Kidney tubule cell (primary cell): ENCODE results near the gene SLIT3.

Experiments
- DNase-seq: peaks from one replicate; pipeline ENCODE4 v3.0.0-alpha.2; 2018; ENCODE audit warnings: low spot score

SLIT3 gene

DNA sequence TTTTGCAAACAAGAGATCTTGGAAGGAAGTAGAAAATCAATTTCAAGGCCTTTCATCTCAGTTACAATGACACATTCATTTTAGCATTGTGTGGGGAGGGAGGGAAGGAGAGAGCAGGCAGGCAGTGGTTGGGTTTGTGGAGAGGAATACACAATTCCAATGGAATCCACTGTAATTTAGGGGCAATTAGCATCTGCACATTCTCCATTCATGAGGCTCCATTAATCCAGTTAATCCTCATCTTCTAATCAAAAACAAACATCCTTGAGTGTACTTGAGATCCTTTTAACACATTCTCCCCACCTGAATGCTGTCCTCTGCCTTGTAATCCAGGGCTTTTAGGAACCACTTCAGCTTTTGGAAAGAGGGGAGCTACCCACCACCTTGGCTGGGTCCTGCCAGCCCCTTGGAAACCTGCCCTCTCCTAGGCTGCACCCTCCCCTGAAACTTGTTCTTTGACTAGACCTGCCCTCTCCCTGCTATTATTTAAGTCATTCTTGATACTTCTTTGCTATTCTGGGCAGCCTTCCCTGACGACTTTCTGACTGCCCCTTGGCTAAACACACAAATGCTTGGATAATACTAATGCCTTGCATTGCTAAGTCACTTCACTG, 271.2 kb downstream of the SLIT3 start:
- DNase-seq: no peak

DNA sequence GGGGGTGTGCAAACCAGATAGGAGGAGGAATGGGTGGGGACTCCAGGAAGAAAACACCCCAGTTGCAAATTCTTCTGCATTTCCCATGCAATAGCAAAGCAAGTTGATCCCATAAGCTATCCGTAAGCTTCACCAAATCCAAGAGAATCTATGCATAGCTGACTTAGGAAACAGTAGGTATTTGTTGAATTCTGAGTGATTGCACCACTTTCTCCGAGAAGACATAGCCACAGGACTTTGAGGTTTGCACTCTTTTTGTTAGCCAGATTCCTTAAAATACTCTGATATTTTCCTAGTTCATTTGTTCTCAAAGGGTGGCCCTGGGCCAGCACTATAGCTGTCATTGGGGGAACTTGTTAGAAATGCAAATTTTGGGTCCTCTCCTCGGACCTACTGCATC, 271.9 kb downstream of the SLIT3 start:
- no peak for DNase-seq

DNA sequence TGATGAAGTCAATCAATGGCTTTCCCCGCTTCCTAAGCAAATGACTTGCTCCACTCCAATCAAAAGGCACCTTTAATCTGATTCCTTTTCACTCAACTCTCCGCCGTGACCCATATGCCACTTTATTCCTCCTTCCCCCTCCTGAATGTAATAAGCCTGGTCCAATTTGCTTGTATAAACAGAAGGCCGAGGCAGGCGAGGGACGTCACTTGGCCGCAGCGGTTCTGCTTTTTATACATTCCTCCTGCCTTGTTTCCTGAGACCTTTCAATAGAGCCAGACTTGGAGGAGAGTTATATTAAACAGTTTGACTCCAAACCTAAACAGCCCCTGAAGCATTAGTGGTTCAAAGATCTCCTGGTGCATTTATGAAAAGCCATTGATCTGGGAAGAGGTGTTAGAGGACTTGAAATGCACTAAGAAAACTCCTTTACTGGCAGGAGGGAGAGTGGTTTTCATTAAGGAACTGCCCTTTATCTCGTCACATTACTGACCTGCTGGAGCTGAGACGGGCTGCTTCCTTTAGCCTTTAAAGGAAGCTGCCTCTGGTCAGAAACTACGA, 273.4 kb downstream of the SLIT3 start:
- no peak for DNase-seq

DNA sequence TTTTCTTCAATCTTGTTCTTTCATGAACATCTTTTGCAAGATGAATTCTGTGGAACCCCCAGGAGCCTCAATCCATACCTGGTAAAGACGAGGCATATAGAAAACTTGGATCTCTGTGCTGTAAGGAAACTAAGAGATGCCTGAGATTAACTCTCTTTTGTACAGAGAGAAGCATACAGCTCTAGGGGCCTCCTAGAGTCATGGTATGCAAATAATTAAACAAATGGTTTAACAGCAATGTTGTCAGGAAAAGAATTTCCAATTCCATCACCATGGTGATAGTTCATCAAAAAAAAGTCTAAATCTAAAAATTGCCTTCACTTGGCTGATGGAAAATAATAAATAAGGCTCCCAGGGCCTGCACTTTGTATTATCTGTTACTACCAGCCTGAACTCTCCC, 275.4 kb downstream of the SLIT3 start:
- no peak for DNase-seq

DNA sequence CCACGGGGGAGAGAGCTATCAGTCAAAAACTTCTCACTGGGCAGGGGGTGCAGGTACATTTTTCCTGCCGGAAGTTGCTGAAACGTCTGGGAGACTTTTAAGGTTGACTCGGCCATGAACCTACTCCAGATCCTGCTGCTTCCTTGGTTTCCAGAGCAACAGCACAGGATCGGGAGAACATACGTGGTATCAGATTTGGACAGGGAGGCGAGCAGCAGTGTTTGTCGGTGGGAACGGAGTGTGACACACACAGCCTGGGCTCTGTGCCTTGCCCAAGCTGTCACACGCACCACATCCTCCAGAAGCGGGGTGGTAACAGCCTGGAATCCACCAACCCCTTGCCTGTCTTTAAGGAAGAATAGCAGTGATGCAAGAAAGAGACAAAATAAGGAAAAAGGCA, 276.5 kb downstream of the SLIT3 start:
- no peak for DNase-seq

DNA sequence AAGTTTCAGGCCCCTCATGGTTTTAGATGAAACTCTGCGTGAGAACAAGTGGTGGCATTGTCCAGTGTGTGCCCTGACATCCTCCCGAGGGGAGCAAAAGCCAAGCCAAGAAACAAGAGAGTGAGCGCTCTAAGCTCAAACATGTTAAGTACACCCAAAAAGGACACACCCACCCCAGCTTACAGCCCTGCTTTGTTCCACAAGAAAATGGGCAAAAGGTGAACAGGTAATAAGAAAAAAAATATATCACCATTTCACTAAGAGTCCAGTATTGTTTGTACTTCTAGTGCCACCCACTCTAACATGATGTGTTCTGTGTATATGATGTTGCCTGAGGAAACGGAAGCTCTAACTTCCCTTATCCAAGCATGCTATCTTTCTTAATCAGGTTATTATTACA, 278.2 kb downstream of the SLIT3 start:
- no peak for DNase-seq

DNA sequence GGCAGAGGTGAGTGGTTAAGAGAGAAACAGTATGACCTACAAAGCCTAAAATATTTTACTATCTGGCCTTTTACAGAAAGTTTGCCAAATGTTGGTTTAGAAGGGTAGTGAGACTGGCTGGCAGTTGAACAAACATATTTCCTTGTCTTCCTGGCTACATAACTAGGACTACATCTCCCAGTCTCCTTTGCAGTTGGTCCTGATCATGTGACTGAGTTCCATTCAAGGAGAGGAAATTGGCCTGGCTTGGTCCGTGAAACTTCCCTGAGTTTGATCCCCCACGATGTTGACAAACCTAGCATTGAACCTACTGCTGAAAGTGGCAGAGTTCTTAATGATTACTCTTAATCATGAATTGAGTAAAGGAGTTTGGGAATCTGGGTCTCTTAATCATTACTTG, 280.8 kb downstream of the SLIT3 start:
- DNase-seq: peak; percentile 50

DNA sequence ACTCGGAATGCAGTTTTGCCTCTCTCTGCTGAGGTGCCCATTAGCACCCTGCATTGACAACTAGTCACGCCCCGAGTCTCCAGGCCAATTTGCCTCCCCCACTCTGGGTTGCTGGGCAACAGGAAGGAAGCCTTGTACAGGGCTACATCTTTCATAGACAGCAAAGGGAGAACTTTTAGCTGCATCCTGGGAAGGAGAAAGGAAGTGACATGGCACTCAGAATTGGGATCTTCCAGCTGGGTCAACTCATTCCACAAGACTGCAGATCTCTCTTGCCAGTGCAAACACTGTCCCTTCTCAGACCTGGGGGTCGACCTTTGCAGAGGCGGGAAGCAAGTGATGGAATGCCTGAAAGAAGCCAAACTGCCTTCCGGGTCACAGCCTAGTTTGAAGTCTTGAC, 282.0 kb downstream of the SLIT3 start:
- no peak for DNase-seq

DNA sequence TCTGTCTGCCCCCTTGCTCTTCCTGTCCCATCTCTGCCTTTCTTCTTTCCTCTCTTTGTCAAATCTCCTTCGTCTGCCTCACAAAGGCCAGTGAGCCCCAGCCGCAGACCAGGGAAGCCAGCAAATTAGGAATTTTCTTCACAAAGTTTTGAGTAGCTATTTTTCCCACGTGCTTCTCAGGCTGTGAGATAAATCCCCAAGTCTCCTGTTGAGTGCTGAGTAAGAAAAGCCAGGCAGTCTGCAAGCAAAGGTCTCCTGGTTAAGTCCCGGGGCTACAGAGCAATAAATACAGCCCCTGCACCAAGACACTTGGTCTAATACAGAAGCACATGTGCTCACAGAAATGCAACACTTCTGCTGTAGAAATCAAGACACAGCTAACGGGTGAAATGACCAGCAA, 284.9 kb downstream of the SLIT3 start:
- DNase-seq: no peak

DNA sequence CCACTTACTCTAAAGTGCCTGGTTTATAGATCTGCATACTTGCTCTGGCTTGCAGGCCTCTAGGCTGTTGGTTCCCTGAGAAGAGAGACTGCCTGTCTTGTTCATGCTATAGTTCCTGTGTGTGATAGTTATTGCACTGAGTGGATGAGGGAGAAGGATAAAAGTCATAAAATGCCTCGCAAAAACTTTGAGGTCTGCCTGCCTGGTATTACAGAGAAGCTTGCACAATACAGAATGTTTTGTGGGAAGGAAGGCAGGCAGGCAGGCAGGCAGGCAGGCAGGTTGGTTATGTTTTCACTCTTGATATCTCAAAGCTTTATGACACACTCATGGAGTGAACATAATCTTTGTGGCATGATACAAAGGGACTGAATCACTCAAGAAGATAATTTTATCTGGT, 287.1 kb downstream of the SLIT3 start:
- DNase-seq: no peak

DNA sequence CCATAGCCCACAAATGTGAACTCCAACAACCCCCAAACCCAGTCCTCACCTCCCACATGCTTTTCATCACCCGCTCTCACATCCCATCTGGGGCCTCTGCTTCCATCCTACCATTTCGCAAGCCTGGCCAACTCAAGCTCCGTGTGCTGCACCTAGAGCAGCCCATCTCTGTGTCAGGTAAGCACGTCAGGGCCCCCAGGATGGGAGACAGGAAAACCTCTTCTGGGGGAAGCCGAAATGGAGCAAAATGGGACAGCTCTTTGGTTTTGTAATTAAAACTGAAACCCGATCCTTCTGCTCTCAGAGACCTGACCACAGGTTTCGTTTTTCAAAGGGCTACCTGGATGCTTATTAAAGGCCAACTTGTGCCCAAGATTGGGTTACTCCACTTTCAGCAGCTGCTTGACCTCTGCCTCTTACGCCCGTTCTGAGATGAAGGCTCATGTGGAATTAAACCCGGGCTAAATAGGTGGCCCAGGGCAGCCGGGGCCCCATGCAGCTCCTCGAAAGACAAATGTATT, 287.7 kb downstream of the SLIT3 start:
- DNase-seq: no peak

DNA sequence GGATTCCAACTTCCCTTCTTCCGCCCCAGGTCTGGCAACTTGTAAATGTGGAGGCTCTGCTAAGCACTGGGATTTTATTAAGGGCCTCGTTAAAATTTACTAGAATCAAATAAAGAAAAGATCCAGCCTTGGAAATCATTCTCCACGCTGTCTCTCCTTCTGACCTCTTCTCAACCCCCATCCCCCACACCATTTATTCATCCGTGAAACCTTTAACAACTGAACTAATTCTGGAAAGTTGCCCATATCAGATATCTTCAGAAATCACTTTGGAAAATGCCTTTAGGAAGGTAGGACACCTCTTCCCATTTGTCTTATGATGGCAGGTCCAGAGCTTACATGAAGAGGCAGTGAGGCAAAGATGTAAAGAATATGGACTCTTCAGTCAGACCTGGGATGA, 288.5 kb downstream of the SLIT3 start:
- DNase-seq: no peak

DNA sequence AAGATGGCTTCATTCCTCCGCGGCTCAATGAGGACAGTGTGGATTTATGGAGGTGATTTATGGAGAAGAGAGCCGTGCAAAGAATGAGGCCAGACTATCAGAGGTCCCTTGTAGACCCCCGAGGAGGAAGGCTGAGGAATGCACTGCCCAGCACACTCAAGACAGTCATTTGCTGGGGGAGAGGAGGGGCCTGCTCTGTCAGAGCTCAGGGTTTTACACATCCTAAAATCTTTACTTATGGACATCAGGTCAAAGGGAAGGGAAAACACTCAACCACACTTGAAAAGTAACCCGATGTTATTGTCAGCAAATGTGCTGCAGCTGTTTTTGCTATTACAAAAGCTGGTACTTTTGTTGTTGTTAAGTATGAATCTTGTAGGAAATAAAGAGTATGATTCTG, 289.5 kb downstream of the SLIT3 start:
- DNase-seq: no peak

DNA sequence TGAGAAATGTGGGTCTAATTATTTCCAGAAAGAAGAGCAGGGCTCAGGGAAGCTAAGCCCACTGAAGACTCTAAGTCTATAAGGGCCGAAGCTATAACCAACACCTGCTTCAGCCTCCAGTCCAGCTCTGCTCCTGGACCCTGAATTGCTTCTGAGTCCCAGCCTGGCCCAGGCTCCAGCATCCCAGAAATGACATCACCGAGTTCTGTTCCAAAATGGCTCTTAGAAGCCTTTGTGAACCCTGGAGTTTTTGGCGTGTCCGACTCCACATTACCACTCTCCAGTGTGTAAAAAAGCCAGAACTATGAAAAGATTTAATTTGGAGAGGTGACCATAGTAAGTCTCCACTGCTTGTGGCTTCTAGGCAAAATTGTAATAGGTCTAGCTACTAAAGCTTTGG, 289.9 kb downstream of the SLIT3 start:
- DNase-seq: no peak

DNA sequence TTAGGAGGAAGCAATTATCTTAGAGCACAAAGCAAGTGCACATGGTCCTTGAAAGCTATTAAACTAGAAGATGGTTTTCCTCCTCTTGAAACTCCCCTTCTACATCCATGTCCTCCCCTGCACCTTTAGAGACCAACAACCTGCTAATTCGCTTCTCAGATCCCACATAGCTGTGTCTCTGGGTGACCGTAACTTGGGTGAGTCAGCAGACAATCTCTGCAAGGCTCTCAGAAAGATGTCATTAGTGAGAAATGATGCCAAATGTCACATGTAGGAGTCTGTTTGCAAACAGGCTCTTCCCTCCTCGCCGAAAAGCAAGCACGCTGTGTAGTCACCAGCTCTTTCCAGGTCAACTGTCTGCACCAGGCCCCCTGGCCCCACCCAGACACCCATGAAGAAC, 291.8 kb downstream of the SLIT3 start:
- peak; percentile 49 for DNase-seq

DNA sequence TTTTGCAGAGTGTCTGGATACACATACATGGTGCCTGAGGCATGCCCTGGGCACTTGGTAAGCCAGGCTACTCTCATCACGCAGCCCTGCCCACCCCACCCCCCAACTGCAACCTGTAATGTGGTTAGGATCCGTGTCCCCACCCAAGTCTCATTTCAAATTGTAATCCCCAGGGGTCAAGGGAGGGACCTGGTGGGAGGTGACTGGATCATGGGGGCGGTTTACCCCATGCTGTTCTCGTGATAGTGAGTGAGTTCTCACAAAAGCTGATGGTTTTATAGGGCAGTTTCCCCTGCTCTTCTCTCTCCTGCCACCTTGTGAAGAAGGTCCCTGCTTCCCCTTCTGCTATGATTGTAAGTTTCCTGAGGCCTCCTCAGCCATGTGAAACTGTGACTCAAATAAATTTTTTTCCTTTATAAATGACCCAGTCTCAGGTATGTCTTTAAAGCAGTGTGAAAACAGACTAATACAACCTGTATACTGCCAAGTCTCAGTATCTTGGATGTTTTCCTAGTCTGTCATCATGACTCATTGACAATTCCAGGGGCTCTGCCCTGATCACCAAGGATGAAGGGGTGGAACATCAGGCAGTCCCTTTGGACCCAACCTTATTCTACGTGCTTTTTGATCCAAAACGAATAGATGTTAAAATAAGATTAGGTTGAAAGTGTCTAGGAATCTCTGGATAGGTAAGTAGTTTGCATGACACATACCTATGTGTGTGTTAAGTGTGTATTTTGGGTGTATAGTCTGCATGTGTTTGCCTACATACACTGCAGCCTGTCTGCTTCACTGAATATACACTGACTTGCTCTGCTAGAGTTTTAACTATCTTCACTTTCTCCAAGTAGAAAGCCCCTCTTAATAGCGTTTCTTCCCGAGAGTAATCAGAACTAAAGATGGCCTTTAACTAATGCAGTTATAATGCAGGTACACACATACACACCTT, 293.8 kb downstream of the SLIT3 start:
- peak; percentile 90 for DNase-seq

DNA sequence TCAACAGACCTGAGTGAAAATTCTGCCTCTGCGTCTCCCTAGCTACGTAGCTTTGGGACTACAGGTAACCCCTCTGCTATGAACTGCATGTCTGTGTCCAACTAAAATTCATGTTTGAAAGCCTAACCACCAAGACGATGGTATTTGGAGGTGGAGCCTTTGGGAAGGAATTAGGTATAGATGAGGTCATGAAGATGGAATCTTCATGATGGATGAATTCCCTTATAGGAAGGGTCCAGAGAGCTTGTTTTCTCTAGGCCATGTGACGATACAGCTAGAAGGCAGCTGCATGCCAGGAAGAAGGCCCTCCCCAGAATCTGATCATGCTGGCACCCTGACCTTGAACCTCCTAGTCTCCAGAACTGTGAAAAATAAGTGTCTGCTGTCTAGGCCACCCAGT, 296.4 kb downstream of the SLIT3 start:
- peak; percentile 39 for DNase-seq

DNA sequence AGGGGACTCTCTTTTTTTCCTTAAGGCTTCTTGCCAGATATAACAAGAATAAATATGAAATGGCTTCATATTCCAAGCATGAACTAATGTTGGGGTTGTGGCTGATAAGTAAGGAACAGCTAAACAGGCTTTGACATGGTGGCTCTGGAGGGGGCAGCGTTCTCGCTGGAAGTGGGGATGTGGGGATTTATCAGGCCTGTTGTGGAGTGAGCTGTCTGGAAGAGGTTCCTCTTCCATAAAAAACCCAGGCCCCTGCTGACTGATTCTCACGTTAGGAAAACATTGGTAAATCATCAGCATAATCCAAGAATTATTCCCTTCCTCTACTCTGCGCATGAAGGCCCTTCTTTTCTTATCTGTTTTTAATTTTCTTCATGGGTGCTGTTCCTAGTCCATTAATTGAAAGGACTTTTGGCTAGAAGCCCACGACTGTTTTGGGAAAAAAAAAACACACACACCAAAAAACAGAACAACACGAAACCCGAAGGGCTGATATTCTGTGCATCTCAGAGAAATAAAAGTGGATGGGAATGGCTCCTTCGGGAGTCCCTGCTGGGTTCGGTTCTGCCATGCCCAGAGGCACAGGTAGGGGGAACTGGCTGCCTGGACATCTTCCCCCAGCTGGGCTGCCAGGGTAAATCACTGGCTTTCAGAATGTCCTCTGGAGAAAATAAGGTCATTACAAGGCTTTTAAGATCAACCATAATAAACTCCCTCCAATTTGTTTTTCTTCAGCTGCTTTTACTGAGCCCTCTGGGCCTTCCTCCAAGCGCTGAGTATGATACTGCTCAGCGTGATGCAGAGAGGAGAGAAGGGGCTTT, 297.0 kb downstream of the SLIT3 start:
- no peak for DNase-seq

DNA sequence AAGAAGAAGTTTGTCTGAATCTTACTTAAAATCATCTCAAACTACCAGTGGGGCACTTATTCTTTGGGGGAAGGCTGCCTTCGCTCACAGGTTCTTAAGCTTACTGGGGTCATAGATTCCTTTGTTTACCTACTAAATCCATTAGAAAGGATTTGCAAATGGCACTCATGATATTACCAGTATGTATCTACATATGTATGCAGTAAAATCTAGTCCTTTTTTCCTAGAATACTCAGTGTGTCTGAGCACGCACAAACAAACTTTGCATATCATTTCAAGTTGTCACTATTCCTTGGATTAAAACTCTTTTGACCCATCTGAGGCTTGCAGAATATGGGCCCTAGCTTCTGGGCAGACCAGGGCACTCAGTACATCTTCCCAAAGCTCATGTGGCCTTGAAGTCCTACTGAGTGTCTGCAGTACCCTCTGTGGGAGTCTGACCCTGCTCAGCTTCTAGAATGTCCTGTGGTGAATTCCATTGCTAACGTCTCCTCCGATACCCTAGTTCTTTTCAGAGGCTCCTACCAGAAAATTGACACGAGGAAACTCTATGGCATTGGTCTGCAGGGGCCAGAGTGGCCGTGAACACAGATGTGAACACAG, 297.9 kb downstream of the SLIT3 start:
- DNase-seq: no peak

DNA sequence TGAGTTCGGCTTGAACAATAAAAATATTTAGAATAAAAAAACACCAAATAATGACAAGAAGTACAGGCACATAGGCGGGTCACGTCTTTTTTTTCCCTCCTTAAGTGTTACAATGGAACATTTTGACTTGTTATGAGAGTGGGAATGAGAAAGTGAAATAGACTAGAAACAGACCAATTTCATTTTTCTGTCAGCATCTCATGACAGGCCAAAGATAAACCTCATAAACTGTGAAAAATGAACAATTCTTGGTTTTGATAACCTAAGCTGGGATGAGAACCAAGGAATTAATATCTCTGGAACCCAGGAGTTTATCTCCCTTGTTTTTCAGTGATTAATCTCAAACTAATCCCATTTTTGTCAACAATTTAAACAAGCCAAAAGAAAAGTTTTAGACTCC, 299.5 kb downstream of the SLIT3 start:
- no peak for DNase-seq

DNA sequence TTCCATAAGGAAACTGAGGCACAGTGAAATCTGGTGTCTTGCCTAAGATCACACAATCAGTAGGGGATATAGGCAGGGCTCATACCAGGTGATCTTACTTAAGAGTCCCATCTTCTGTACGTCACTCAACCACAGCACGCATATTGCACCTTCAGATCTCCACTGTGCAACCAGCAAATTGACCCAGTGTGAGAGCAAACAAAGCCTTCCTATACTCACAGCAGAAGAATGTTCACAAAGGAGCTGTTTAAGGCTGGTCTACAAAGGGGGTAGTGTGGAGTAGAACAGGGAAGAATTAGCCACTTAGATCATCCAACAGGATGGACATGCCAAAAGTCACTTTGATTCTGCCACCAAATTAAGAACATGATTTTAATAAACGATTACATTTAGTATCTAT, 305.9 kb downstream of the SLIT3 start:
- DNase-seq: no peak

DNA sequence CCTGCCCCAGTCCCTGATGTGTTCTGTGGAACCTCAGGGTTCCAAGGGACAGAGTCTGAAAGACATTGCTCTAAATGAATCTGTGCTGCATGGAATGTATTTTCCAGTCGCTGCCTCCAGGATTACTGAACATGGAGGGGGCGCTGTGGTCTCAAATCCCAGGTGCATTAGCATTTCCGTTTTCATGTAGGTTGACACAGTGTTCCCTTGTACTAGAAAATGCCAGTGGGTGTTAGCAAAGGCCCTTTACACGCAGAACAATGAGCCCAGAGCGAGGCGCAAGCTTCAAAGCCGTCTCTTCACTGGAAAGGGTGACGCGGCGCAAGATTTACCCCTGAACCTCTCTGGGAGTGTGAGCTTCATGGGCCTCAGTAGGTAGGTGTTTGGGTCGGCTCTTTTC, 308.3 kb downstream of the SLIT3 start:
- no peak for DNase-seq
